Muscle of arm (tissue), 12 donors: Measurements from ENCODE around the gene COX10. TPM values are rescaled to one million over a fixed set of nuclear protein-coding genes. Genes with fewer than 3 reads are reported as not detected.
A peak's percentile ranks its signal among the peaks of the same experiment; 100 is the strongest.
"Not testable (repeated sequence)": the region's sequence is repeated elsewhere in the genome, so short reads cannot be mapped to it uniquely, and the experiment has no call there.

ENCODE experiments used
- DNase-seq: peaks from one replicate; pipeline ENCODE4 v3.0.0-alpha.2; 2013
- polyA plus RNA-seq, 12 donors: library from polyadenylated mRNA; unstranded; fragments of 120-200 nt; gene quantifications; one replicate each; pipeline ENCODE4 v1.2.1, GENCODE V29; 2013; ENCODE audit not compliant: insufficient read length in 12 of 12

Gene COX10
- polyA plus RNA-seq, 12 donors, result 9.5 to 18.7 (median 14.2) TPM; not detected in 1

- DNase-seq, result no peak
These were observed 49.6 kb downstream of the COX10 start for GRCh38 chr17:14118951-14119350.

- DNase-seq, result no peak
These were observed 50.2 kb downstream of the COX10 start for GRCh38 chr17:14119546-14119945.

- DNase-seq, result no peak
These were observed 52.6 kb downstream of the COX10 start for GRCh38 chr17:14121952-14122351.

GRCh38 chr17:14123619-14124278 is 54.4 kb downstream of the COX10 start:
- no peak for DNase-seq

- DNase-seq, result no peak
These were observed 55.5 kb downstream of the COX10 start for GRCh38 chr17:14124854-14125253.

- DNase-seq, result no peak
These were observed 56.3 kb downstream of the COX10 start for GRCh38 chr17:14125518-14126137.

- DNase-seq, result no peak
These were observed 63.8 kb downstream of the COX10 start for GRCh38 chr17:14133104-14133503.

GRCh38 chr17:14134456-14134855 is 65.2 kb downstream of the COX10 start:
- no peak for DNase-seq

GRCh38 chr17:14135906-14136590 is 66.7 kb downstream of the COX10 start:
- no peak for DNase-seq

GRCh38 chr17:14138649-14139048 is 69.3 kb downstream of the COX10 start:
- DNase-seq, result no peak

- peak; percentile 10 for DNase-seq
These were observed 74.4 kb downstream of the COX10 start for GRCh38 chr17:14143688-14144087.

- peak; percentile 13 for DNase-seq
These were observed 75.2 kb downstream of the COX10 start for GRCh38 chr17:14144508-14144907.

GRCh38 chr17:14149751-14150150 is 80.4 kb downstream of the COX10 start:
- DNase-seq, result no peak

- no peak for DNase-seq
These were observed 81.3 kb downstream of the COX10 start for GRCh38 chr17:14150619-14151018.

GRCh38 chr17:14152721-14153120 is 83.4 kb downstream of the COX10 start:
- peak; percentile 55 for DNase-seq

GRCh38 chr17:14153374-14153773 is 84.1 kb downstream of the COX10 start:
- no peak for DNase-seq

- no peak for DNase-seq
These were observed 87.4 kb downstream of the COX10 start for GRCh38 chr17:14156689-14157088.

- DNase-seq, result no peak
These were observed 88.5 kb downstream of the COX10 start for GRCh38 chr17:14157822-14158221.

- no peak for DNase-seq
These were observed 89.4 kb downstream of the COX10 start for GRCh38 chr17:14158707-14159106.

GRCh38 chr17:14161419-14161818 is 92.1 kb downstream of the COX10 start:
- DNase-seq, result no peak

GRCh38 chr17:14165616-14166015 is 96.3 kb downstream of the COX10 start:
- no peak for DNase-seq

GRCh38 chr17:14167831-14168230 is 98.5 kb downstream of the COX10 start:
- DNase-seq, result not testable (repeated sequence)

- DNase-seq, result no peak
These were observed 99.3 kb downstream of the COX10 start for GRCh38 chr17:14168582-14168981.
